Right cardiac atrium (tissue), 5 donors: Measurements from ENCODE around the gene ZNF268. TPM values are rescaled to one million over a fixed set of nuclear protein-coding genes. Genes with fewer than 3 reads are reported as not detected.

Source experiments
- ATAC-seq, 2 donors: fragments of 200-7000 bp; cut with Tn5 transposase; one replicate each; pipeline versions ENCODE4 v1.8.0 to v1.9.1; 2020; ENCODE audit warnings: moderate library complexity in 2 of 2, mild to moderate bottlenecking in 1 of 2
- DNase-seq, 3 donors: peaks; one replicate each; pipeline ENCODE4 v3.0.0-alpha.2; 2020
- H3K27ac ChIP-seq: one replicate; pipeline ENCODE4 v1.5.1; 2013; ENCODE audit warnings: mild to moderate bottlenecking, low read length, control low read depth, moderate library complexity
- H3K27me3 ChIP-seq: one replicate; pipeline ENCODE4 v1.6.1; 2013; ENCODE audit not compliant: control insufficient read depth, insufficient read depth
- H3K4me1 ChIP-seq: one replicate; pipeline ENCODE4 v1.6.1; 2013; ENCODE audit warnings: low read length; ENCODE audit not compliant: control insufficient read depth, insufficient read depth
- H3K4me3 ChIP-seq: one replicate; pipeline ENCODE4 v1.5.1; 2013; ENCODE audit warnings: low read length, control low read depth
- H3K9me3 ChIP-seq: one replicate; pipeline ENCODE4 v1.6.1; 2013; ENCODE audit warnings: low read length; ENCODE audit not compliant: control insufficient read depth
- WGBS: extraction: QIAGEN DNeasy Blood & Tissue Kit; methylation state at CpG from one replicate; pipeline ENCODE4 v1.1.7; 2013; 5-methylcytosine and 5-hydroxymethylcytosine counted together
- intact Hi-C, 4 donors: fragments of 100-400 bp; cut with DNase I; formaldehyde crosslinking; loops; one replicate each; pipeline versions ENCODE4 v1.11.0 to v1.14.0; 2022 to 2023
- polyA plus RNA-seq: library from polyadenylated mRNA; stranded (reverse); fragments of 200-250 nt; gene quantifications from one replicate; pipeline ENCODE4 v1.2.3, GENCODE V29; 2013
- total RNA-seq, 4 donors: library from RNA; stranded (reverse); fragmentation: NEBNext Ultra II Directional; extraction: Animal tissue kit (Norgen Biotek cat#: 25700); gene quantifications; one replicate each; pipeline ENCODE4 v1.2.1, GENCODE V29; 2021
- donor health status: healthy with polysubstance abuse.
- donor health status: DM: no; HTN: yes; CAD: no.
- donor health status: DM: no; HTN: no; CAD: no.
- donor health status: DM: no; HTN: yes; CAD: no; lungs with severe emphysema.
- donor health status: DM: yes; HTN: yes; CAD: no.

Gene ZNF268
- total and polyA plus RNA-seq, 5 donors = 2.9 to 13.6 (median 12.3) TPM

GRCh38 chr12:133264173-133264572, 82.9 kb downstream of the ZNF268 start:
- Histone ChIP-seq H3K9me3 (no peaks in the 10 kb centered on the region), H3K4me1 (no peaks in the 10 kb centered on the region), H3K4me3 (no peak overlapping the region), H3K27ac (no peak overlapping the region), H3K27me3 (no peaks in the 10 kb centered on the region)
- ATAC-seq (peak; percentile 31 to 38), DNase-seq (no peak)
- intact Hi-C loops = no loop called here
- 84% methylated on average over 33 of the region's 33 CpGs for WGBS

Other genes starting within 250 kb of the ZNF268 start
- gene ZNF605, start 225.2 kb upstream of the ZNF268 start, total RNA-seq = 10 to 100 TPM in 3 of 4 donors, 1 to 10 TPM in 1; 9.7 to 17.4 (median 15.3) TPM
- gene ZNF605, start 225.2 kb upstream of the ZNF268 start, polyA plus RNA-seq = 6.5 TPM
- gene ZNF26, start 195.1 kb upstream of the ZNF268 start, total RNA-seq = 1 to 10 TPM; 4.3 to 6.3 (median 5.5) TPM
- 2.3 TPM for gene ZNF26, start 195.1 kb upstream of the ZNF268 start, polyA plus RNA-seq
- gene ZNF84, start 144.0 kb upstream of the ZNF268 start, total RNA-seq = 10 to 100 TPM; 19.5 to 23.8 (median 21.3) TPM
- 11.1 TPM for gene ZNF84, start 144.0 kb upstream of the ZNF268 start, polyA plus RNA-seq
- 10 to 100 TPM in 2 of 4 donors, 1 to 10 TPM in 2; 8.5 to 10.7 (median 10.0) TPM for gene ZNF140, start 100.6 kb upstream of the ZNF268 start, total RNA-seq
- 10.3 TPM for gene ZNF140, start 100.6 kb upstream of the ZNF268 start, polyA plus RNA-seq
- 1 to 10 TPM; 1.2 to 1.5 (median 1.3) TPM for gene ZNF891, start 51.2 kb upstream of the ZNF268 start, total RNA-seq
- 0.86 TPM for gene ZNF891, start 51.2 kb upstream of the ZNF268 start, polyA plus RNA-seq
- gene ZNF10, start 50.9 kb upstream of the ZNF268 start, total RNA-seq = 10 to 100 TPM in 3 of 4 donors, 1 to 10 TPM in 1; 7.7 to 11.4 (median 10.4) TPM
- 7.8 TPM for gene ZNF10, start 50.9 kb upstream of the ZNF268 start, polyA plus RNA-seq
- gene ANHX, start 54.4 kb downstream of the ZNF268 start, total RNA-seq = not detected
- gene ANHX, start 54.4 kb downstream of the ZNF268 start, polyA plus RNA-seq = not detected